NCI-H2171 treated with DMSO at 0.1 percent for 48 hours (cell line): Measurements from ENCODE around the gene TRIM71.
"Not testable (repeated sequence)": the region's sequence is repeated elsewhere in the genome, so short reads cannot be mapped to it uniquely, and the experiment has no call there.

Experiments
- DNase-seq: peaks from one replicate; lab custom pipeline; 2025; lab: John Stamatoyannopoulos, UW

The TRIM71 gene

GRCh38 chr3:32817558-32818228 lies at the start of gene TRIM71:
Gene TRIM71, plus strand, starts transcription at chr3:32817997. Its CDS starts 84 bp downstream, at chr3:32818081.
- no peak for DNase-seq

GRCh38 chr3:32778389-32778788 lies 39.4 kb upstream of the TRIM71 start:
- no peak for DNase-seq

- no peak for DNase-seq
Observed at GRCh38 chr3:32780071-32780734, 37.6 kb upstream of the TRIM71 start.

- peak; percentile 19 for DNase-seq
Observed at GRCh38 chr3:32780735-32781210, 37.0 kb upstream of the TRIM71 start.

- peak; percentile 28 for DNase-seq
Observed at GRCh38 chr3:32781211-32781968, 36.4 kb upstream of the TRIM71 start.

GRCh38 chr3:32781969-32782270 lies 35.9 kb upstream of the TRIM71 start:
- DNase-seq = not testable (repeated sequence)

GRCh38 chr3:32782407-32782806 lies 35.4 kb upstream of the TRIM71 start:
- no peak for DNase-seq

- no peak for DNase-seq
Observed at GRCh38 chr3:32791833-32792232, 26.0 kb upstream of the TRIM71 start.

- DNase-seq = no peak
Observed at GRCh38 chr3:32794487-32795308, 23.1 kb upstream of the TRIM71 start.

- DNase-seq = not testable (repeated sequence)
Observed at GRCh38 chr3:32796384-32796950, 21.3 kb upstream of the TRIM71 start.

- no peak for DNase-seq
Observed at GRCh38 chr3:32797776-32798175, 20.0 kb upstream of the TRIM71 start.

GRCh38 chr3:32801440-32801839 lies 16.4 kb upstream of the TRIM71 start:
- DNase-seq = not testable (repeated sequence)

- DNase-seq = no peak
Observed at GRCh38 chr3:32813180-32813579, 4.6 kb upstream of the TRIM71 start.

- no peak for DNase-seq
Observed at GRCh38 chr3:32814361-32814760, 3.4 kb upstream of the TRIM71 start.

GRCh38 chr3:32815841-32816438 lies 1.9 kb upstream of the TRIM71 start:
- no peak for DNase-seq

- no peak for DNase-seq
Observed at GRCh38 chr3:32816439-32817256, 1.1 kb upstream of the TRIM71 start.

GRCh38 chr3:32817257-32817557 lies 590 bp upstream of the TRIM71 start:
- no peak for DNase-seq

GRCh38 chr3:32818229-32818969 lies 602 bp downstream of the TRIM71 start:
- DNase-seq = no peak

- DNase-seq = no peak
Observed at GRCh38 chr3:32818970-32819511, 1.2 kb downstream of the TRIM71 start.
